ENCODE results near the gene CARHSP1.
"Not testable (repeated sequence)": the region's sequence is repeated elsewhere in the genome, so short reads cannot be mapped to it uniquely, and the experiment has no call there.

CARHSP1 gene

DNA sequence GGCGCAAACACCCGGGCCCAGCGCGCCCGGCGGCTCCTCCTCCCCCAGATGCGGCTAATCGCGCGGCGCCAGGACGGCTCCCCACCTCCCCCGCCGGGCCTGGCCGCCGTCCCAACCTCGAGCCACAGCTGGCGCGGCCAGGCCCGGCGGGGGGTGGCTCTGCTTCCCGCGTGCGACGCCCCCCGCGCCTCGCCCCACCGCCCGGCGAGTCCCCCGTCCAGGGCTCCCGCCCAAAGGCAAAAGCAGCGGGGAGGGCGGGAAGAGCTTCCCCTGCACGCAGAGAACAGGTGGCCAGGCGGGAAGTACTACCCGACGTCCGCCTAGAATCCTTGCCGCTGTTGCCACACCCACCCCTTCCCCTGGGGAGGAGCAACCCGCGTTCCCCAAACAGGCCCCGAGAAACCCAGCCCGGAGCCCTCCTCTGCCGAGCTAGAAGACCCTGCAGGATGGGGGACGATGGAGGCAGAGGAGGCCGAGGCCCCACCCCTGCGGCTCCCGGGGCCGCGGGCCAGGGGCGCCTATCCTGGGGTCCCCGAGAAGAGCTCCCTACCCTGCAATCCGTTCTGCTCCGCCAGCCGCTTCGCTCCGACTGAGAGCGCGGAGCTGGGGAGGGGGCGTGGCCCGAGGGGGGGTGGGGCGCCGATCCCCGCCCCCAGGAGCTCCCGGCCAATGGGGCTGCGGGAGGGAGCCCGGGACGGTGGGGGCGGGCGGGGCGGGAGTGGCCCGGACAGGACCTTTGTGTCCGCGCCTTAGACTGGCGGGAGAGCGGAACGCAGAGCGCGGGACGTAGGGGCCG lies at the start of gene CARHSP1:
CARHSP1 (minus strand) TSS at position 591 of the 796 bp plus-strand sequence. CDS start 9,678 bp downstream, outside the sequence.
- H3K9me3 Mint-ChIP-seq = no peaks in the 10 kb centered on the region
- H3K27me3 Mint-ChIP-seq = no peaks in the 10 kb centered on the region
- peak; percentile 73 to 78 for ATAC-seq (replicated peaks)
- H3K4me1 Mint-ChIP-seq = peaks cover 42 to 66% of the 10 kb centered on the region in 2 donors
- H3K27ac Mint-ChIP-seq = peak within 1 kb of the TSS; percentile 95
- peak within 1 kb of the TSS; percentile 95 to 98 for H3K4me3 Mint-ChIP-seq
- peak; percentile 78 for DNase-seq
- H3K36me3 Mint-ChIP-seq = peaks cover 9 to 20% of the 10 kb centered on the region in 2 donors

DNA sequence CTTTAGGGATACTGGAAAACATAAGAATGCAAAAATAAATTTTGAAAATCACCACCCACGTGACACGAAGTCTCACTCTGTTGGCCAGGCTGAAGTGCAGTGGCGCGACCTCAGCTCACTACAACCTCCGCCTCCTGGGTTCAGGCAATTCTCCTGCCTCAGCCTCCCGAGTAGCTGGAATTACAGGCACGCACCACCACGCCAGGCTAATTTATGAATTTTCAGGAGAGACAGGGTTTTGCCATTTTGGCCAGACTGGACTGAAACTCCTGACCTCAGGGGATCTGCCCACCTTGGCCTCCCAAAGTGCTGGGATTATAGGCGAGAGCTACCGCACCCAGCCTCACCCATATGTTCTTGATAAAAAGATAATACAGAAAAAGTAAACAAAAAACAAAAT lies 48.5 kb upstream of the CARHSP1 start:
- Mint-ChIP-seq H3K27ac (peak overlapping the region; percentile 88), H3K4me1 (peaks cover 10 to 41% of the 10 kb centered on the region in 2 donors), H3K36me3 (peaks cover 57 to 73% of the 10 kb centered on the region in 2 donors)
- ATAC-seq (replicated peaks); H3K27me3 Mint-ChIP-seq; H3K9me3 Mint-ChIP-seq; H3K4me3 Mint-ChIP-seq; DNase-seq: not testable (repeated sequence)

DNA sequence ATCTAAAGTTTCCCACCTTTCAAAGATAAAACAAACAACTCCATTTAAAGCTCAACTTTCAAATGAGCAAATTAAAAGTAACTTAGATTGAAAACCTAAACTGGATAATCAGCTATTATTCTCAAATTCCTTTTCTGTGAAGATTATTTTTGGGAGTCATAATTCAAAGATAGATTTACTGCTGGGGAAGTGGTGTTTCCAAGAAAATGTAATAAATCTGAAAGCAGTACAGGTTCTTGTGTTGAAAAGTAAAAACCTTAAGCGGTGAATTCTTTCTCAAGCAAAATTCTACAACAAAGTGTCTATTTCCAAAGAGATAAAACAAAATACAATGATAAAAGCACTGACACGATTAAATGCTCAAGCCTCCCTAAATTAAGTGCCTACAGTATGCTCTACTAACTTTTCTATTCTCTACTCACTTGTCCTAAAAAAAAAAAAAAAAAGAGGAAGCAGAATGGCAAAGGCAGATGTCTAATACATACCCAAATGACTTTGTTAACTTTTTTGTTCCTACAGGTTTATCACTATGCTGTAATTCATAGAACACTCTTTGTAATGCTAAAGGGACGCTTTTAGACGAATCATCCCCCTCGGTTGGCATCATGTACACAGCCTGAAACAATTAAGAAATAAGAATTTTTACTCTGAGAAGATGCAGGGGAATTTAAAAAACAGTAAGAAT lies 47.9 kb upstream of the CARHSP1 start:
- DNase-seq (no peak), ATAC-seq (replicated peaks) (peak; percentile 84 to 87)
- Mint-ChIP-seq H3K4me1 (peaks cover 10 to 38% of the 10 kb centered on the region in 2 donors), H3K9me3 (no peaks in the 10 kb centered on the region), H3K27me3 (no peaks in the 10 kb centered on the region), H3K36me3 (peaks cover 58 to 76% of the 10 kb centered on the region in 2 donors), H3K27ac (peak overlapping the region; percentile 88), H3K4me3 (no peak overlapping the region)

DNA sequence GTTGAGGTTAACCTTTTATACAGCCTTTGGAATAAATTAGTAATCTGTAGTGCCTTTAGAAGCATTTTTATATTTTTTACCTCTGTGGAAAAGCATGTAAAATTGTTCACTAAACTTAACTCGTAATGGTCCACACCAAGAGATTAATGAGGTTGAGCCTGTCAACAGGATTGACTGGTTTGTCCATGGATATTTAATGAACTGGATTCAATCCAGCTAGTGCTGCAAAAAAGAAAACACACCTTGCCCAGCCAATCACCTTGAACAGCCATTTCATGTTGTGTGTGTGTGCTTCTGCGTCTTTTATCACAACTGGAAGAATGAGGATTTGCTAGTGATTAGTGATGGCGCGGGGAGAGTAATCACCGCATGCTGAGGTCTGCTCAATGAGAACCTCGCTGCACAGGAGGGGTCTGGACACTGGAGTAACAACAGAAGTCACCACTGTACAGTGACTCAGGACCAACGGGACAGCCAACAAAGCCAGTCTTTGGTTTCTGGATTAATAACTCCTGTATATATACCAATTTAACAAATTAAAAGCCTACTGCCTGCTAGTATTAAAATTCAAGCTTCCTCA lies 47.0 kb upstream of the CARHSP1 start:
- no peaks in the 10 kb centered on the region for H3K27me3 Mint-ChIP-seq
- peaks cover 8 to 40% of the 10 kb centered on the region in 2 donors for H3K4me1 Mint-ChIP-seq
- peaks cover 61 to 77% of the 10 kb centered on the region in 2 donors for H3K36me3 Mint-ChIP-seq
- ATAC-seq (replicated peaks) (no peak), DNase-seq (no peak)
- H3K9me3 Mint-ChIP-seq = no peaks in the 10 kb centered on the region
- H3K4me3 Mint-ChIP-seq = no peak overlapping the region
- H3K27ac Mint-ChIP-seq = no peak overlapping the region

DNA sequence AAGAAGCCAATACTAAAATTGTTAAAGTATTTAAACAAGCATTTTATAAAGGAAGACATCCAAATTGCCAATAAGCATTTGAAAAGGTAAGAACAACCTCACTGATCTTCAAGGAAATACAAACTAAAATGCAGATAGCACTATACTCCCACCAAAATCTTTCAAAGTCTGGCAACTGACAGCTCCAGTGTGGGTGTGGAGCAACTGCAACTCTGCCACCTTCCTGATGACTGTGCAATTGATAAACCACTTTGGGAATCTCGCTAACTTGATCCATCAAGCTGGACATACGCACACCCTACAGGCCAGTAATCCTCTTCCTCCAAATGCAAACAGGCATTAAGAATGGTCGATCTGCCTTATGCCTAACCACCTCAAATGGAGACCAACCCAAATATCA lies 45.3 kb upstream of the CARHSP1 start:
- no peaks in the 10 kb centered on the region for H3K9me3 Mint-ChIP-seq
- no peak overlapping the region for H3K27ac Mint-ChIP-seq
- no peak overlapping the region for H3K4me3 Mint-ChIP-seq
- H3K27me3 Mint-ChIP-seq = no peaks in the 10 kb centered on the region
- no peak for DNase-seq
- peaks cover 9 to 38% of the 10 kb centered on the region in 2 donors for H3K4me1 Mint-ChIP-seq
- ATAC-seq (replicated peaks) = no peak
- H3K36me3 Mint-ChIP-seq = peaks cover 64 to 78% of the 10 kb centered on the region in 2 donors

DNA sequence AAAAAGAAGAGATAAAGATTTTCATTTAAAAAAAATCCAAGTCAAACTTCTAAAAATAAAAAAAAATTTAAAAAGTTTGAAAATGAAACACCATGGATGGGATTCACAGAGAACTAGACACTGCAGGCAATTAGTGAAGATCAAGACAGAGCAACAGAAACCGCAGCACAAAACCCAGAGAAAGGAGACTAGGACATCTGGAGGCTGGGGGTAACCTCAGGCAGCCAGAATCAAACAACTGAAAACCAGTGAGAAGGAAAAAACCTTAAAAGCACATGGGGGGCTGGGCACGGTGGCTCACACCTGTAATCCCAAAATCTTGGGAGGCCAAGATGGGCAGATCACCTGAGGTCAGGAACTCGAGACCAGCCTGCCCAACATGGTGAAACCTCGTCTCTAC lies 44.0 kb upstream of the CARHSP1 start:
- H3K27ac Mint-ChIP-seq = peak overlapping the region; percentile 86
- H3K27me3 Mint-ChIP-seq = no peaks in the 10 kb centered on the region
- no peak for DNase-seq
- ATAC-seq (replicated peaks) = no peak
- H3K4me3 Mint-ChIP-seq = no peak overlapping the region
- H3K9me3 Mint-ChIP-seq = no peaks in the 10 kb centered on the region
- peaks cover 63 to 78% of the 10 kb centered on the region in 2 donors for H3K36me3 Mint-ChIP-seq
- H3K4me1 Mint-ChIP-seq = peaks cover 8 to 31% of the 10 kb centered on the region in 2 donors

DNA sequence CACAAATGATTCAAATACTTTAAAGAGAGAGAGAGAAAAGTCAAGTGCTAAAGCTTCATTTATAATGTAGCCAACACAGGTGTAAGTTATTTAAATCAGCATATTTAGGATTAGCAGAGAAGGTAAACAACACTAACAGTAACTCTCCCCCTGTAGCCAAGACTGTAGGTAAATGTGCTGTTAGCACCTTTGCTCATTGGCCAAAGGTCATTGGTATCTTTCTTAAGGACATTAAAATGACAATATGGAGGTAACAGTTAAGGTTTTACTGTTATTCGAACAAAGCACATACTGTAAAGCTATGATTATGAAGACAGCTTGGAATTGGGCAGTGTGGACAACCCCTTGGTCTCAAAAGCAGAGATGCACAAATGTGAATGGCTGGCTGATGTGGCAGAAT lies 42.0 kb upstream of the CARHSP1 start:
- DNase-seq (no peak), ATAC-seq (replicated peaks) (no peak)
- Mint-ChIP-seq H3K27ac (peak overlapping the region; percentile 83), H3K27me3 (no peaks in the 10 kb centered on the region), H3K4me1 (peaks cover 8 to 22% of the 10 kb centered on the region in 2 donors), H3K9me3 (no peaks in the 10 kb centered on the region), H3K4me3 (no peak overlapping the region), H3K36me3 (peaks cover 50 to 68% of the 10 kb centered on the region in 2 donors)

DNA sequence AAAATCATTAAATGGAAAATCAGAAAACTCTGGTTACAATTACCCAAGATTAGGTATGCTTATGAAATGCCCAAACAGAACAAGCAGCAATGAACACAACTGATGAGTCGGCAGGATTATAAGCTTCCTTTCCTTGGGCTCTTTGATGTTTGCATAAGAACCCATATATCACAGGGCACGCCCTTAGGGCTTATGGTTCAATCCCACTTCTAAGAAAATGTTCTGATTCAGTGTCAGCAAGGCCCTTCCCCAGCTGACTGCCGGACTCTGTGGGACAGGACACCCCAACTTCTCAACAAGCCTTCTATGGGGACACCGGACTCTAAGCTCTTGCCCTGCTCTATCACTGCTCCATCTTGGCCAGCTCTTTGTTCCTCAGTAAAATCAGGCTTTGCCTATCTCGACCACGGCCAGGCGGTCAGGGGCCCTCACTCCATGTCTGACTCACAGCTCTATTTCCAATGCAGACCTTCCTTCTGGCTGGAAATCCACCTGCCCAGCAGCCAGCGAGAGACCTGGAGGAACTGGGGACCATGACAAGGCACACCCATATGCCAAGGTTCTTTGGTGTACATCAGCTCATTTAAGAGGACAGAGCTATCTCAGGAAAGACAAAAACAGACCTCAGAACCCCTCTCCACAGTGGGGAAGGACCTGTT lies 40.1 kb upstream of the CARHSP1 start:
- ATAC-seq (replicated peaks) (no peak), DNase-seq (no peak)
- Mint-ChIP-seq H3K9me3 (no peaks in the 10 kb centered on the region), H3K27me3 (no peaks in the 10 kb centered on the region), H3K4me3 (no peak overlapping the region), H3K27ac (peak overlapping the region; percentile 82), H3K36me3 (peaks cover 48 to 68% of the 10 kb centered on the region in 2 donors), H3K4me1 (peaks cover 8 to 22% of the 10 kb centered on the region in 2 donors)

DNA sequence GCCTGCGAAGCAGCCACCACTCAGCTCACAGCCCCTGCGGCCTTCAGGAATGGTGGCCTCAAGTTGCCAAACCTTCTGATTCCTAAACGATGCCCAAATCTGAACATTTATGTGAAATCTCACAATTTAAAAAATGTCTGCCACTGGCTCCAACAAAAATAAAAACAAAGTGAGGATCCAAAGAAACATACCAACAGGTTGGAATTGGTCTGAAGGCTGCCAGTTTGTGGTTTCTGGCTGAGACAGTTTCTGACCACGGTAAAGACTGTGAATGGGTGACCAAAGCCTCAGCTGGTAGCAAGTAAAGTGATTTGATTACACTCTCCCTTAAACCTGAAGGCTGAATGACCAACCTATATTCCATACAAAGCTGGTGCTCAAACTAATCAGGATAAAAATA lies 38.3 kb upstream of the CARHSP1 start:
- ATAC-seq (replicated peaks) (no peak), DNase-seq (no peak)
- no peaks in the 10 kb centered on the region for H3K9me3 Mint-ChIP-seq
- no peaks in the 10 kb centered on the region for H3K27me3 Mint-ChIP-seq
- peaks cover 48 to 67% of the 10 kb centered on the region in 2 donors for H3K36me3 Mint-ChIP-seq
- no peak overlapping the region for H3K4me3 Mint-ChIP-seq
- H3K27ac Mint-ChIP-seq = peak overlapping the region; percentile 71
- peaks cover 8 to 22% of the 10 kb centered on the region in 2 donors for H3K4me1 Mint-ChIP-seq

DNA sequence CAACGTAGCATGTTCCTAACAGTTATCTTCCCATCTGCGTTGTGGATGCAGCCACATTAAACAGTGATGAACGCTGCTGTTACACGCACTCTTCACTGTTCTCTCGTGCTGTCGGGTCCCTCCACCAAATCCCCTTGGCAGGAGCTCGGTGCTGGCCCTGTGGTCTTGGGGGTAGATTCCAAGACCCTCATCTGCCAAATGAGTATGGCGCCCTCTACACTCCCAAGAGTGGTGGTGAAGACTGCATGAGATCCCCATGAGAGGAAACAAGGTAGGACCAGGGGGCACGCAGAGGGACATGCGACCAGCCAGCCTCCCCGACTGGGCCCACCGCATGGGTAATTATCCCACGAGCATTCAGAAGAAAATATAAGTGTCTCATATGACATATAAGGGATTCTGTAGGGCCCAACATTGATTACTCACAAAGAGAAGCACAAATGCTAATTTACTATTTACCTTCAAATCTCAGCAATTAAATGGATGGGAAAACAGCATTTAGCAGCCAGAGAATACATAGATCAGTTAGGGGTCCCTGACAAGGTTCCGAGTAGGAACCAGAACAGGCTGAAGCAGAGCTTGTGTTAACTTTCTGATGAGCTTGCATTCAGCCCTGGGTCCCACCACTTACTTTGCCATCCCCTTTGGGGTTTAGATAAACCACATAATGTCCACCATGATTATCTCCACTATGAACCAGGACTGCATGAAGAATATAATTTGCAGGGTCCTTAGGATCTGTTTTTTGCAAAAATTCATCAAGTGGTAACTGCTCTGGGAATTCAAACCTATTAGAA lies 37.2 kb upstream of the CARHSP1 start:
- Mint-ChIP-seq H3K9me3 (no peaks in the 10 kb centered on the region), H3K36me3 (peaks cover 46 to 65% of the 10 kb centered on the region in 2 donors), H3K27me3 (no peaks in the 10 kb centered on the region), H3K4me3 (no peak overlapping the region), H3K27ac (peak overlapping the region; percentile 67), H3K4me1 (peaks cover 8 to 15% of the 10 kb centered on the region in 2 donors)
- DNase-seq = no peak
- no peak for ATAC-seq (replicated peaks)

DNA sequence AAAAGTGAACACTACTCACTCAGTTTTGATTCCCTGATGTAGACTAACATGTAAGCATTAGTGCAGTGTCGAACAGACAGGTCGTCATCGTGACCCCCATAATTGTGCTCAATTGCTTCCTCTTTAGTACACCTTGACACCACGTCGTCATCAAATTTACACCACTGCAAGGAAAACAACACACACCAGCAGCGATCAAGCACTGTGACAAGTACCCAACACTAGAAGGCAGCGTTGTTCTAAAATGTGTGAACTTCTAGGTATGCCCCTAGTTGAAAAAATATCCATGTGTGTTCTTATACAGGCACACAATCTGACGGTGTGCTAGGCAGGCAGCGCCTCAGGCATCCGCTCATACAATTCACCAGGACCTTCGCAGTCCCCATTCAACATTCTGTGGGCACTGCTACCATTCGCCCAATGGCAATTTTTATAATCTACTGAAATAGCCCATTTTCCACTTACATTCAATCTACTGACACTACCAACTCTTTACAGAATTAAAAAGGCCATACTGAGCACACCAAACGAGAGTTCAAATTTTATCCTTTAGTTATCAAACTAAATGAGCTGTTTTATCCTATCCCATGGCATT lies 36.5 kb upstream of the CARHSP1 start:
- Mint-ChIP-seq H3K9me3 (no peaks in the 10 kb centered on the region), H3K36me3 (peaks cover 43 to 65% of the 10 kb centered on the region in 2 donors), H3K27ac (no peak overlapping the region), H3K27me3 (no peaks in the 10 kb centered on the region), H3K4me3 (no peak overlapping the region), H3K4me1 (peaks cover 8 to 13% of the 10 kb centered on the region in 2 donors)
- DNase-seq = no peak
- ATAC-seq (replicated peaks) = peak; percentile 71 to 80

DNA sequence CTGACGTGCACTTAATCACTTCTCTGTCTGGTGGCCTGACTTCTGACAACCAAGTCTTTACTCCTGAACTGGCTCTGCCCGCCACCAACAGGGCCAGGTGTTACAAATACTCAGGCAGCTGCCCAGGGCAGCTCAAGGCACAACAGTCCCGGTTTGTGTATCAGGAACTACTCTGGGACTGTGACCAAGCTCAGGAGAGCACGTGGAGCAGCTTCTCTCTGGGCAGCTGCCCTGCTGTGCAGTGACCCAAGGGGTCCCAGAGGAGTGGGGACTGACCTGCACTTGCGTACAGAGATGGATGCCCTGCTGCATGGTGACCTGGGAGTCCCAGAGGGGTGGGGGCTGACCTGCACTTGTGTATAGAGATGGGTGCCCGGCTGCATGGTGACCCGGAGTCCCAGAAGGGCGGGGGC lies 35.2 kb upstream of the CARHSP1 start:
- no peaks in the 10 kb centered on the region for H3K9me3 Mint-ChIP-seq
- peak overlapping the region; percentile 88 for H3K27ac Mint-ChIP-seq
- H3K4me1 Mint-ChIP-seq = peaks cover 9 to 15% of the 10 kb centered on the region in 2 donors
- peaks cover 45 to 70% of the 10 kb centered on the region in 2 donors for H3K36me3 Mint-ChIP-seq
- DNase-seq (no peak), ATAC-seq (replicated peaks) (no peak)
- no peaks in the 10 kb centered on the region for H3K27me3 Mint-ChIP-seq
- no peak overlapping the region for H3K4me3 Mint-ChIP-seq

DNA sequence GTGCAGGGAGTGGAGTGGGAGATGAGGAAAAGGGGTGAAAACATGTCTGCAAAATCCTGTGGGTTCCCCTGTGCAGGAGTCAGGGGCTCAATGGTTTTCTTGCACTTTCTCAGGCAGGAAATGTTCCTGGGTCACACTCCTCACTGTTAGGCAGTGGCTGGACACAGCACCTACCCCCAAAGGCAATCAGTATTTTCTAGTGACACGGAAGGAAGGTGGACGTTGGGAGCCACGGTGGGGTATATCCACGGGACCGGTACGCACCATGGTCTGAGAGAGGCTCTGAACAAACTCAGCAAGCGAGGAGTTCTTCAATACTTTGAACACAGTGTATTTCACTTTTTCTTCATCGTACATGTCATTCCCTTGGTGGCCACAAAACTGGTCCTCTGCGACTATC lies 34.2 kb upstream of the CARHSP1 start:
- DNase-seq (no peak), ATAC-seq (replicated peaks) (no peak)
- H3K36me3 Mint-ChIP-seq = peaks cover 46 to 72% of the 10 kb centered on the region in 2 donors
- no peak overlapping the region for H3K27ac Mint-ChIP-seq
- no peak overlapping the region for H3K4me3 Mint-ChIP-seq
- H3K4me1 Mint-ChIP-seq = peaks cover 8 to 19% of the 10 kb centered on the region in 2 donors
- H3K27me3 Mint-ChIP-seq = no peaks in the 10 kb centered on the region
- H3K9me3 Mint-ChIP-seq = no peaks in the 10 kb centered on the region

All from stimulated activated naive B cell treated with anti-CD40 and anti-IgM and Interleukin-4, amounts not matched to agents 10 μg/mL and 1 μg/mL and 100 μg/mL, for 72 hours (primary cell).